GM19455 (cell line): ENCODE data around the gene PAH.

Source experiments
- ATAC-seq: cut with Tn5 transposase; IDR thresholded peaks from one replicate; pipeline ENCODE4 v1.9.1; 2021; ENCODE audit not compliant: unreplicated experiment

PAH gene

GRCh38 chr12:102950950-102951619 lies 34.0 kb upstream of the PAH start:
- no peak for ATAC-seq

DNA sequence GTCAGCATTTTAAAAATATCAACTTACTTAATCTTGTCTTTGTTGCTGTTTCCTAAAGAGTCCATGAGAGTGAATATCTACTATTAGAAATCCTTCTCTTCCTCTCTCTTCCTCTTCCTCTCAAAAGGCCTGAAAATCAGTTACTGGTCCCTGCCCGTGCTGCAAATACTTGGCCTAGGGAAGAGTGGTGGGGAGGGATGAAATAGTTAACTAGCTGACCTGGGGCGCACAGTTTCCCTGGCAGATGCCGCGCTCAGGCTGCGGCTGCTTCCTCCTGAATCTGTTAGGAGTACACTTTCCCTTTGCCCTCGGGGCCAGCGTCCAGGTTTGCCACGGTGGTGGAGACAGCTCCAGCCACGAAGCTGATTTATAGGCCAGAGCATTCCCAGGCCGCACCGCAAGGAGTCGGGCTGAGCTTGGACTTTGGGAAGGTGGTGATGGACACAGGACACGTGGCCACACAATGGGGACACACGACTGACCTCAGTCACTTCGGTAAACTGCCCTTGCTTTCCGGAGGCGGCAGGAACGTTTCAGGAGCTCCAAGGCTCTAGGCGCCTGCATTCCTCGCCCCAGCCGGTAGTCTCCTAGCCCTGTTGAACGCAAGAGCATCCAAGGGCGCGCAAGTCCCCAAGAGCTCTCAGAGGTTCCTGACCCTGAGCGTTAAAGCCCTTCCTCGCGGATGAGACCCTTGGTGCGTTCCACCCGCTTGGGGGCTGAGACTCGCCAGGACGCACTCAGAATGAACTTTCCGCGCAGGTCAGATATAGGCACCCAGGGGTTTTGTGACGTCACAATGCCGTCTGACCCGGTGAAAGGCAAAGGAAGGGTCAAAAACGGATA lies 33.3 kb upstream of the PAH start:
- ATAC-seq = no peak

- ATAC-seq = no peak
Observed at GRCh38 chr12:102948941-102949352, 31.9 kb upstream of the PAH start.

GRCh38 chr12:102946042-102946441 lies 29.0 kb upstream of the PAH start:
- ATAC-seq = no peak

- ATAC-seq = no peak
Observed at GRCh38 chr12:102939670-102940222, 22.7 kb upstream of the PAH start.

DNA sequence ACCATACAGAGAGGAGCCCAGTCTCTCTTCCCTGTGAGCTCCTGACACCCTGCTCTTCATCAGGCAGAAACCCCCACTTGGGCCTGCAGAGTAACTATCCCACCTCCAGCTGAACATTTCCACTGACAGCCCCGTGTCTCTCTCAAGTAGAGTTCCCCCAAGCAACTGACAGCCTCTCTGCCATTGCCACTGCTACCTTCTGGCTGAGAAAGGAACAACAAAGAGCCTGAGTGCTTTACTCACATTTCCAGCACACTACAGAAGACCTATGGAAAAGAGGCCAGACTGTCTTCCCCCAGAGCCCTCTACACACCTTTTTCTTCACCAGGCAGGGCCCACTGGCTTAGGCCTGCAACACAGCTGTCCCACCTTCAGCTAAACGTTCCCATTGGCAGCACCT lies 22.0 kb upstream of the PAH start:
- ATAC-seq = no peak

DNA sequence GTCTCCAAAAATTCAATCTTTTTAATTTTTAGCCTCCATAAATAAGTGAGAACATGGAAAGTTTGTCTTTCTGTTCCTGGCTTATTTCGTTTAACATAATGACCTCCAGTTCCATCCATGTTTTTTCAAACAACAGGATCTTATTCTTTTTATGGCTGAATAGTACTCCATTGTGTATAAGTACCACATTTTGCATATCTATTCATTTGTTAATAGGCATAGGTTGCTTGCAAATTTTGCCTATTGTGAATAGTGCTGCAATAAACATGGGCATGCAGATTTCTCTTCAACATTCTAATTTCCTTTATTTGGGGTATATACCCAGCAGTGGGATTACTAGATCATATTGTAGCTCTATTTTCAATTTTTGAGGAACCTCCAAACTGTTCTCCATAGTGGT lies 16.1 kb upstream of the PAH start:
- no peak for ATAC-seq

GRCh38 chr12:102927220-102927619 lies 10.2 kb upstream of the PAH start:
- no peak for ATAC-seq

- ATAC-seq = no peak
Observed at GRCh38 chr12:102921240-102921639, 4.2 kb upstream of the PAH start.

DNA sequence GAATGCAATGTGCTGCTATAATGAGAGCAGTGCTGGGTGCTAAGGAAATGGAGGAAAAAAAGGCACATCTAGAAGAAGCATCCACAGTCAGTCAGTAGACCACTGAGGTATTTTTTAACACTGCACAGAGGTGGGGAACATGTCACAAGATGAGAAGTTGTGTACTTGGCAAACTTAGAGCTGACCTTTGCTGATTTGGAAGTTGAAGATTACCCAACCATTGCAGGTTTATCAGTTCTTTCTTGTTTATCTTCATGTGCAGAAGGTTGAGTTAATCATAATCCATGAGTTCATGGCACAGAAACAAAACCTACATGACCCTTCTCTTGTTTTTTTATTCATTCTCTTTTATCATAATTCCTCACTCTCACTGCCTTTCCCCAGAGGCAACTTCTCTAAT lies 3.2 kb upstream of the PAH start:
- ATAC-seq = no peak

DNA sequence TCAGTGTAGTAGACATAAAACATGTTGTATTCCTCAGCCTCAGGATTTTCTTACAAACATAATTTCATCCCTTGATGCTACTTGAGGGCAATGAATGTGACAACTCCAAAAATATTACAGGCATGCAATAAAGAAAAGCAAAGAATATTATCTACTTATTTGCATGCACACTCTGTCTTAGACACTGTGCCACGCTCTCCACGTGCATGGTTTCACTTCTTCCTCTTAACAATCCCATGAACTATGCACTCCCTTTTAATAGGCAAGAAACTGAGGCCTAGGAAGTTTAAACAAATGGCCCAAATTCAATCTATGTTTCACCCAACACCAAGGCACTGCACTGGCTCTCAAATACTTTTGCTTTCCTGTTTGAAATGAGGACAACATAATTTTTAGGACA lies 1.8 kb upstream of the PAH start:
- ATAC-seq = no peak

DNA sequence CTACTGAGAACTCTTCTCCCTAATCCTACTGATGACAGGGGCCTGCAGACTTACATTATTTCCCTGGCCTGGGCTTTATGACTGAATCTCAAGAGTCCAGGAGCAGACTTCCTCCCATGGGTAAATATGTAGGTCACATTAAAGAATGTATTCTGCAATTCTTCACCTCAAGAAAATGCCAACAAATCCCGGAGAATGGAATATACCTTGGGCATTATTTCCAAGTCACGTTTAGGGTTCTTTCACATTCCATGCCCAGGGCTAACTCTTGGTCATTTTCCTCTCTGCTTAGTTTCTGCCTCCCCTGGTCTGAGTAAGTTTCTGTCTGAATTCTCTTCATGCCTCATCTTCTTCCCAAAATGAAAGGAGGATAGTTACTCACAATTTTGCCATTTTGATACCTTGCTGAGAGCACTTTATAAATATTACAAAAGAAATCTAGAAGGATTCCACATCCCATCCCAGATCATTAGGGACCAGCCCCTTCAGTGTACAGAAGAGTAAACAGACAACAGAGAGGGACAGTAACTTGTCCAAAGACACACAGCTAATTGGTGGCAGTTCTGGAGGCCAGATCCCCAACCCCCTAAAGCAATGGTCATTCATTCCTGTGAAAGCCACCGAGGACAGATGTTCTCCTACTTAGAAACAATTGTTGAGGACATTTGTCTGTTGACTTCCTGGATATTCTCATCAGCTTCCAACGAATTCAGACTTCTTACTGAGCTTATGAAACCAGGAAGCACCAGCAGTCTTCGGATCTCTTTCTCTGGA lies 605 bp downstream of the PAH start:
- ATAC-seq = no peak

DNA sequence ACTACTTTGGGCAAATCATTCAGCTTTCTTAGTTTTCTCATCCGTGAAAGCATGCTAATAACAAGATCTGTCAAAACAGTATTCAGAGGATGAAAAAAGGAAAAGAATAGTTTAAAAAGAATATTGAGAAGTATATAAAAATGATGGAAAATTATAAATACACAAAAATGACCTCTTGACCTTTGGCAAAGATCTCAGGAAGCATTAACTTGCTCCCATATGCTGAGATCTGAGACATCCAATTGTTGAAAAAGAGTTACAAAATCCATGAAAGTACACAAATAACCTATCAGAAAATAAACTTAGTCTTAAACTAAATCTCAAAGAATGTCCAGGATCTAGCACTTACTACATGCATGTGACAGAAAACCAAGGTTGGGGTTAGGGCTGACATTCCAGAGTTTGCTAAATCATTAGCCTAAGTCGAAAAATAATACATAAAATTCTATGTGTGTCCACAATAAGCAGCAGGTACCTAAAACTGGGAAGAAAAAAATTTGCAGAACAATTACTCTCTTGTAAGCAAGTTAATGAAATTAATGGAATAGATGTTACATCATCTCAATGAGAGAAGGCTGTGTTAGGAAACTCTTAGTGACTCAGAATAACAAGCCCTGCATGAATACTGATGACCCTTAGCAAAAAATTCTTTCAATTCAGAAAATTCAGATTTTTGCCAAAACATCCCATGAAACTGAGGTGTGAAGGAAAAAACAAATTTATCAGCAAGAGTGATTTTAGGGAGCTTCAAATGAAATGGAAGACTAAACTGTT lies 3.4 kb downstream of the PAH start:
- no peak for ATAC-seq

DNA sequence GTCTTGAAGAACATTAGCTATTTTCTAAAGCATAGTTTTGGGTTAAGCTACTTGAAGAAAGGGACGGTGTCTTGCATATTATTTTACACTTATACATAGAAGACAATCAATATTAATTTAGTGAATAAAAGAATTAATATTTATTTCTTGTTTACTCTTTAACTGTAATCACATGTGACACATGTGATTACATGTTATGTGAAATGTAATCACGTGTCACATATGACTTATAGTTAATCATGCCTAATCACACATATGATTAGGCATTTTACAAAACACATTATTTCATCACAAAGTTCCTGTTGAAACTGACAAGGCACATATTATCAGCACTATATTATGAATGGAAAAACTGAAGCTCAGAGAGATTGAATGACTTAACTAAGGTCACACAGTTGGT lies 4.8 kb downstream of the PAH start:
- no peak for ATAC-seq

GRCh38 chr12:102911320-102911719 lies 5.7 kb downstream of the PAH start:
- ATAC-seq = no peak

- no peak for ATAC-seq
Observed at GRCh38 chr12:102910792-102911191, 6.3 kb downstream of the PAH start.

DNA sequence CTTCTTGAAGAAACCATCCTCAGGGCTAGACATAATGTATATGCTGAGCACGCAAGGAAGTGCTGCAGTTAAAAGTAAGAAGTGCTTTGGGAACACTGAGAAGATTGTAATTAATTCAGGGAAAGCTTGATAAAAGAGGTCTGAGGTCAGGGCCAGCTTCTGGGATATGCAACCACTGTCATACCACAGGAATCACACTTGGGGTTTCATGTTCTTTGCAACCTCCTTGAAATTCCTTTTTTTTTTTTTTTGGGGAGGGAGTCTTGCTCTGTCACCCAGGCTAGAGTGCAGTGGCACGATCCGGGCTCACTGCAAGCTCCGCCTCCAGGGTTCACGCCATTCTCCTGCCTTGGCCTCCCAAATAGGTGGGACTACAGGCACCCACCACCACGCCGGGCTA lies 6.9 kb downstream of the PAH start:
- no peak for ATAC-seq

GRCh38 chr12:102907918-102908317 lies 9.1 kb downstream of the PAH start:
- no peak for ATAC-seq

DNA sequence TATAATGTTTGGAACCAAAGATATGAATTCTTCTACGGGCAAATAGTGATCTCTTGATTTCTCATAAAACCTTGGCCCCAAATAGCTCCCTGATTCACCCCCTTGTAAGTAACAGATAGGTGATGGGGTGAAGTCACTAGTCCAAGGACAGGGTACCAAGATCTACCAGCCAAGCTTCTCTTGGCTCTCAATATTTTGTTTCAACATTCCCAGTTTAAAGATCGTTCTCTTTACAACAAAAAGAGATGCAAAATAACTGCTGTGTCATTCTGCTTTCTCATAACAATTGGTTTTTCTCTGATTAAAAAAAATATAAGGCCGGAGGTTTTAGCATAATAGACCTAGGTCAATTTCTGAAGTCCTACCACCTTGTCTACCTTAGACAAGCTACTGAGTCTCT lies 11.8 kb downstream of the PAH start:
- no peak for ATAC-seq

- no peak for ATAC-seq
Observed at GRCh38 chr12:102903337-102904007, 13.6 kb downstream of the PAH start.
